Measurements from ENCODE around the gene SEL1L3. TPM values are rescaled to one million over a fixed set of nuclear protein-coding genes. Genes with fewer than 3 reads are reported as not detected.

The SEL1L3 gene
- total RNA-seq, 1 experiment from 2014 or later, result 48.3 TPM

- Histone ChIP-seq H2BK20ac (ENCODE audit: low read depth, low read length, poor library complexity, severe bottlenecking) (no peak overlapping the region), H3K4ac (ENCODE audit: low read depth, low read length) (no peak overlapping the region), H3K4me1 (ENCODE audit: insufficient read depth, low read length) (no peaks in the 10 kb centered on the region), H3K14ac (ENCODE audit: insufficient read depth, low read length) (no peak overlapping the region), H3T11ph (ENCODE audit: low read length) (no peak overlapping the region), H2AFZ (ENCODE audit: low read length) (no peak overlapping the region), H3K56ac (ENCODE audit: insufficient read length, low read depth, low read length) (no peak overlapping the region), H2BK120ac (ENCODE audit: low read depth, low read length, poor library complexity, severe bottlenecking) (no peak overlapping the region), H2BK12ac (ENCODE audit: insufficient read length, low read depth, low read length) (no peak overlapping the region), H2BK15ac (ENCODE audit: low read depth, low read length) (no peak overlapping the region), H4K5ac (ENCODE audit: insufficient read length, low read depth, low read length) (no peak overlapping the region), H3K27ac (ENCODE audit: insufficient read length, low read depth, low read length) (no peak overlapping the region), H3K27me3 (ENCODE audit: insufficient read depth, low read length) (no peaks in the 10 kb centered on the region), H3K9me3 (ENCODE audit: control insufficient read depth, low read depth, low read length) (no peaks in the 10 kb centered on the region), H4K91ac (ENCODE audit: insufficient read length, low read depth, low read length) (no peak overlapping the region), H4K8ac (replicated peaks; ENCODE audit: insufficient read length, low read depth, low read length) (no peak overlapping the region), H3K9ac (ENCODE audit: extremely low read depth, insufficient read length, low read length) (no peak overlapping the region), H2AK5ac (ENCODE audit: insufficient read length, low read length) (no peak overlapping the region), H3K4me2 (ENCODE audit: insufficient read depth, insufficient read length, low read length) (no peak overlapping the region), H4K20me1 (ENCODE audit: control insufficient read depth, insufficient read depth, insufficient read length) (no peaks in the 10 kb centered on the region), H3K18ac (ENCODE audit: insufficient read length, low read depth, low read length) (no peak overlapping the region), H3K79me2 (ENCODE audit: insufficient read depth, low read length) (no peaks in the 10 kb centered on the region), H3K23ac (ENCODE audit: insufficient read length, low read depth, low read length) (no peak overlapping the region), H2BK5ac (ENCODE audit: insufficient read length, low read length) (no peak overlapping the region), H3K79me1 (ENCODE audit: insufficient read depth, low read depth, low read length, poor library complexity, severe bottlenecking) (no peaks in the 10 kb centered on the region), H3K23me2 (ENCODE audit: insufficient read length, low read depth, low read length, poor library complexity, severe bottlenecking) (no peaks in the 10 kb centered on the region)
- no peak for TF ChIP-seq CTCF (conservative IDR thresholded peaks at IDR 0.05)
- H3K4me3 Mint-ChIP-seq, result no peak overlapping the region
- no peak for DNase-seq
- H3K27me3 Mint-ChIP-seq (ENCODE audit: low read depth), result no peaks in the 10 kb centered on the region; the same call in 1 of the 2 replicates
- peaks cover 0 to 5% (median 0%) of the 10 kb centered on the region in 3 experiments; a peak in 1 of 7 replicates for H3K36me3 Mint-ChIP-seq (ENCODE audit: insufficient read depth in 1 of 3, low read depth in 3 of 3)
- H3K4me1 Mint-ChIP-seq, result peaks cover 10 to 11% of the 10 kb centered on the region in 2 experiments
- H3K9me3 Mint-ChIP-seq, result peaks cover 3 to 5% of the 10 kb centered on the region in 2 experiments; a peak in 3 of 5 replicates
- H3K27ac Mint-ChIP-seq, result no peak overlapping the region
- WGBS (ENCODE audit: extremely low coverage, insufficient read length, low lambda C conversion rate), result no CpG with 5 or more reads among the region's 4 CpGs
Measured at GRCh38 chr4:25700661-25701060, 162.1 kb downstream of the SEL1L3 start.

Data from H9 (cell line).